ENCODE data around the gene ARHGAP1. TPM values are rescaled to one million over a fixed set of nuclear protein-coding genes. Genes with fewer than 3 reads are reported as not detected.

Gene ARHGAP1
- total and polyA plus RNA-seq, 10 donors, result 13.3 to 137 (median 76.9) TPM

DNA sequence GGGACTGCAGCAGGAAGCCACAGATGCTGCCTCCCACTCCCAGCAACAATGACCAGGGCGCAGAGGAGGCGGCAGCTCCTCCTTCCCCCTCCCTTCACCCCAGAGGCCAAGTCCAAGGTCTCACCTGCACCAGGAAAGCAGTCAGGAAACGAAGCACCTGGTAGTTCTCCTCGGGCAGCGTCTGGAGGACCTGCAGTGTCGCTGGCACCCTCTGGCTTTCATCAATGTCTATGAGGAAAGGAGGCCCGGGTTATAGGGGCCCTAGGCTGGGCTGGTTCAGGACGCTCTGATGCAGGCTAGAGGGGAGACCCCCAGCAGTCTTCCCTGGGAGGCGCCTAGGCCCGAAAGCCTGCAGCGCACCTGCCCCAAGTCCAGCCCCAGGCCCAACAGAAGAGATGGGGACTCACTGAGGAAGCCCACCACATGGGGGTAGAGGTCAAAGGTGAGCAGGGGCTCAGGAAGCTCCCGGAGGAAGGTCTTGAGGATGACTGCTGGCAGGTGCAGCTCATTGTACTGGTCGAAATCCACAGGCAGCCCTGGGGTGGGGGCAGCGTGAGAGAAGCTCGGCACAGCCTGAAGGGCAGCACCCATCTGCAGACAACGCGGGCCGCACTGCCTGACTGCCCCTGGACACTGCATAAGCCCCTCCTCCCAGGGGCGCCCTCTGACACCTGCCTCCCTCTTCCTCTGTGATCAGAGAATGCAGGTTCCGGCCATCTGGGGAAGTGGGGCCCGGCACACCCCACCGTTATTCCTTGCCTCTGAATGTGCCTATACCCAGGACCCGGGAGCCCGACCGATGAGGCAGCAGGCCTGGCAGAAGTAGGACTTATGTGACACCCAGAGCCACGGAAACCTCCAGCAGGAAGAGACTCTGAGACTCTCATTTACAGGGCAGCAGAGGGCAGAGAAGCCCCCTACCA, 20.9 kb downstream of the ARHGAP1 start:
- no peaks in the 10 kb centered on the region for H3K9me3 ChIP-seq
- DNase-seq, result peak; percentile 69
- peak overlapping the region in 3 of 8 donors; percentile 16 to 90 (median 79) for H3K27ac ChIP-seq
- H3K27me3 ChIP-seq (replicated peaks in 1 of 7), result no peaks in the 10 kb centered on the region
- intact Hi-C loops (cut with DNase I; ENCODE audit: low total_unique reads), result no loop called here
- TF ChIP-seq POLR2A (IDR thresholded peaks at IDR 0.05), result no peak
- peak in 2 of 3 donors; percentile 14 to 19 for TF ChIP-seq POLR2AphosphoS5 (IDR thresholded peaks at IDR 0.05)
- peaks cover 8 to 85% (median 59%) of the 10 kb centered on the region in 6 donors for H3K36me3 ChIP-seq
- WGBS, 5 donors, result 87 to 92% (median 90%) methylated on average over 21 to 26 of the region's 26 CpGs
- no peak overlapping the region for H3K4me3 ChIP-seq
- peaks cover 27 to 71% (median 44%) of the 10 kb centered on the region in 6 donors for H3K4me1 ChIP-seq

DNA sequence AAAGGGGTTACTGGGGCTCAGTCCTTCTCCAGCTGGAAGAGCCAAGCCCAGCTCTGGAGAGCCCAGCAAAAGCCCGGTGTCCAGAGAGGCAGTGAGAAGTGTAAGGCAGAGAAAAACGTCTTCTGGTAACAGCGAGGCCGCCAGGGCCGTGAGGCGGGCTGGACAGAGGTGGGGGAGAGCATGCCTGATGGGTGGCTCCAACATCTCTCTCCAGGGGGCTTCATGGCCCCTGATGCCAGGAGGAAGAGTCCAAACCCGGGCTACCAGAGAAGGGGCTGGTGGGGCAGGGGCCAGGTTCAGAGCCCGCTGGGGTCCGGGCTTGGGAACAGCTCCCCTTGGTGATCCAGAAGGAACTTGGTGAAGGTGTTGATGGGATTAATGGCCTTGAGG, 21.7 kb downstream of the ARHGAP1 start:
- peak; percentile 76 for DNase-seq
- peaks cover 35 to 71% (median 46%) of the 10 kb centered on the region in 6 donors for H3K4me1 ChIP-seq
- 91 to 98% (median 95%) methylated on average over 9 of the region's 9 CpGs for WGBS, 5 donors
- TF ChIP-seq POLR2A (IDR thresholded peaks at IDR 0.05), result no peak
- TF ChIP-seq, protein P1, sequence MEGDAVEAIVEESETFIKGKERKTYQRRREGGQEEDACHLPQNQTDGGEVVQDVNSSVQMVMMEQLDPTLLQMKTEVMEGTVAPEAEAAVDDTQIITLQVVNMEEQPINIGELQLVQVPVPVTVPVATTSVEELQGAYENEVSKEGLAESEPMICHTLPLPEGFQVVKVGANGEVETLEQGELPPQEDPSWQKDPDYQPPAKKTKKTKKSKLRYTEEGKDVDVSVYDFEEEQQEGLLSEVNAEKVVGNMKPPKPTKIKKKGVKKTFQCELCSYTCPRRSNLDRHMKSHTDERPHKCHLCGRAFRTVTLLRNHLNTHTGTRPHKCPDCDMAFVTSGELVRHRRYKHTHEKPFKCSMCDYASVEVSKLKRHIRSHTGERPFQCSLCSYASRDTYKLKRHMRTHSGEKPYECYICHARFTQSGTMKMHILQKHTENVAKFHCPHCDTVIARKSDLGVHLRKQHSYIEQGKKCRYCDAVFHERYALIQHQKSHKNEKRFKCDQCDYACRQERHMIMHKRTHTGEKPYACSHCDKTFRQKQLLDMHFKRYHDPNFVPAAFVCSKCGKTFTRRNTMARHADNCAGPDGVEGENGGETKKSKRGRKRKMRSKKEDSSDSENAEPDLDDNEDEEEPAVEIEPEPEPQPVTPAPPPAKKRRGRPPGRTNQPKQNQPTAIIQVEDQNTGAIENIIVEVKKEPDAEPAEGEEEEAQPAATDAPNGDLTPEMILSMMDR (IDR thresholded peaks at IDR 0.05 in 8 of 11, conservative IDR thresholded peaks at IDR 0.05 in 3 of 11), result no peak
- TF ChIP-seq POLR2AphosphoS5 (IDR thresholded peaks at IDR 0.05), result peak in 1 of 3 donors; percentile 18
- peaks cover 8 to 84% (median 58%) of the 10 kb centered on the region in 6 donors for H3K36me3 ChIP-seq
- intact Hi-C loops (cut with DNase I; ENCODE audit: low total_unique reads), result no loop called here
- H3K27ac ChIP-seq, result peak overlapping the region in 3 of 8 donors; percentile 79 to 90 (median 84)
- H3K4me3 ChIP-seq, result no peak overlapping the region
- no peaks in the 10 kb centered on the region for H3K27me3 ChIP-seq (replicated peaks in 1 of 7)
- H3K9me3 ChIP-seq, result no peaks in the 10 kb centered on the region

DNA sequence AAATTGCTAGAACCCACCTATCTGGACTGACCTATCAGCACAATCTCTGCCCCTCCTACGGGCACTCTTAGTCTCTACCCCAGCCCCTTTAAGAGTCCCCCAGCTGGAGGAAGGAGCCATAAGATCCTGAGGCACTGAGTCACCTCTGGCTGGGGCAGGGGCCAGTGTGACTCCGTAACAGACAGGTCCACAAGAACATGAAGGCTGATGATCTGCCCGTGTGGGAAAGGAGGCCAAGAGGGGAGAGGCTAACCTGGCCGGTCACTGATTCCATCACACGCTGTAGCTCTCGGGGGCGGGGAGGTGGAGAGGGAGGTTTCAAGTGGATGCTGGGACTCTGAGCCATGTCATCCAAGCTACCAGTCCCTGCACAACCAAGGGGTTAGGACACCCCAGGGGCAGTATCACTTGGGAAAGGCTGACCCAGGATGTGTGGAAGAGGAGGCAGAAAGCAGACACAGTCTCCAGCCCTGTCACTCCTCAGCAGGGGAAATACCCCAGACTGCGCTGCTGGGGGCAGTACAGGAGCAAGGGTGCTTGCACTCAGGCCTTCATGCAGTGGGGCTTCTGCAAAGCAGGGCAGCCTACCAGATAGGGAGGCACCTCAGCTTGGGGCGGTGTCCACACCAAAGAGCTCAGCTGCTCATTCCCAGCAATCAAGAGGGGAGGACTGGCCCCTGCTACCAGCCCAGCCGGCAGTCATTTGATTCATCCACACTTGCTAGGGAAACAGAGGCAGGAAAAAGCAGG, 22.3 kb downstream of the ARHGAP1 start:
- no peaks in the 10 kb centered on the region for H3K9me3 ChIP-seq
- DNase-seq, result peak; percentile 72

DNA sequence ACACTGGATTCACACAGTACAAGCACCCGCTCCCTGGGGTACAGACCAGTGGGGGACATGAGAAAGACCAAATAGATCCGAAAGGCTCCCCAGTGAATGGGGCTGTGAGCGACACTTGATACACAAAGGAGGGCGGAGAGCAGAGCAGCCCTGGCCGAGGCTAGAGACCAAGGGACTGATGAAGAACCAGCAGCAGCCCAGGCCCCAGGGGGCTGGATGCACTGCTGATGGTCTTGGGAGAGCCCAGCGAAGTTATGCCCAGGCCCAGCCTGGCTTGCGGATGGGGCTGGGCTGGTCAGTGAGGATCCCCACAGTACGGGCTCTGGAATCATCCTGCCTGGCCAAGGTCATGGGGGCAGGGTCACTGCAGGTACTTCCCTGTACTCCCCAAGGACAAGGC, 23.2 kb downstream of the ARHGAP1 start:
- peak; percentile 78 for DNase-seq
- Histone ChIP-seq H3K36me3 (peaks cover 8 to 84% (median 68%) of the 10 kb centered on the region in 6 donors), H3K4me3 (peak overlapping the region in 1 of 8 donors; percentile 35), H3K9me3 (no peaks in the 10 kb centered on the region), H3K4me1 (peaks cover 32 to 74% (median 57%) of the 10 kb centered on the region in 6 donors), H3K27ac (peak overlapping the region in 7 of 8 donors; percentile 33 to 90 (median 79)), H3K27me3 (replicated peaks in 1 of 7) (no peaks in the 10 kb centered on the region)
- intact Hi-C loops (cut with DNase I; ENCODE audit: low total_unique reads), result no loop called here
- TF ChIP-seq POLR2A (IDR thresholded peaks at IDR 0.05) (no peak), POLR2AphosphoS5 (IDR thresholded peaks at IDR 0.05) (peak in 2 of 3 donors; percentile 28 to 71)
- TF ChIP-seq, protein P1 (IDR thresholded peaks at IDR 0.05 in 8 of 11, conservative IDR thresholded peaks at IDR 0.05 in 3 of 11), result no peak
- WGBS, 5 donors, result 80 to 89% (median 86%) methylated on average over 6 to 8 of the region's 8 CpGs

More for the DNA sequence above, 22.3 kb downstream of the ARHGAP1 start:
- intact Hi-C loops (cut with DNase I; ENCODE audit: low total_unique reads), result no loop called here
- no peak overlapping the region for H3K4me3 ChIP-seq
- no peaks in the 10 kb centered on the region for H3K27me3 ChIP-seq (replicated peaks in 1 of 7)
- peak overlapping the region in 4 of 8 donors; percentile 15 to 90 (median 82) for H3K27ac ChIP-seq
- H3K4me1 ChIP-seq, result peaks cover 32 to 71% (median 50%) of the 10 kb centered on the region in 6 donors
- WGBS, 5 donors, result 67 to 91% (median 85%) methylated on average over 5 to 10 of the region's 10 CpGs
- peaks cover 8 to 84% (median 63%) of the 10 kb centered on the region in 6 donors for H3K36me3 ChIP-seq
- TF ChIP-seq POLR2AphosphoS5 (IDR thresholded peaks at IDR 0.05) (peak; percentile 5 to 42 (median 31)), POLR2A (IDR thresholded peaks at IDR 0.05) (no peak)

All from spleen (tissue), 11 donors.